ENCODE data around the gene MDGA2. TPM values are rescaled to one million over a fixed set of nuclear protein-coding genes. Genes with fewer than 3 reads are reported as not detected.
"Not testable (repeated sequence)": the region's sequence is repeated elsewhere in the genome, so short reads cannot be mapped to it uniquely, and the experiment has no call there.

MDGA2 gene
- total and polyA plus RNA-seq, 12 donors: 0.05 to 0.15 TPM; not detected in 10

GRCh38 chr14:47259796-47260195 lies 415.6 kb downstream of the MDGA2 start:
- no peaks in the 10 kb centered on the region for H3K4me1 ChIP-seq
- no peak for ATAC-seq
- intact Hi-C loops (cut with DNase I): no loop called here
- DNase-seq: no peak
- H3K36me3 ChIP-seq: no peaks in the 10 kb centered on the region
- WGBS, 2 donors: 68 to 75% methylated on average over 2 of the region's 2 CpGs
- no peak for TF ChIP-seq CTCF (IDR thresholded peaks at IDR 0.05)
- no peaks in the 10 kb centered on the region for H3K9me3 ChIP-seq
- no peak overlapping the region for H3K4me3 ChIP-seq
- no peak overlapping the region for H3K27ac ChIP-seq
- H3K27me3 ChIP-seq: no peaks in the 10 kb centered on the region

- WGBS, 2 donors: 30% methylated on average over 2 of the region's 2 CpGs
- ATAC-seq (no peak), DNase-seq (no peak)
- no peaks in the 10 kb centered on the region for H3K36me3 ChIP-seq
- no peaks in the 10 kb centered on the region for H3K27me3 ChIP-seq
- no peak overlapping the region for H3K4me3 ChIP-seq
- intact Hi-C loops (cut with DNase I): no loop called here
- H3K4me1 ChIP-seq: no peaks in the 10 kb centered on the region
- no peak overlapping the region for H3K27ac ChIP-seq
- H3K9me3 ChIP-seq: peaks cover 0 to 13% (median 0%) of the 10 kb centered on the region in 11 donors
- TF ChIP-seq CTCF (IDR thresholded peaks at IDR 0.05): no peak
Measured at GRCh38 chr14:47257013-47257412, 418.4 kb downstream of the MDGA2 start.

- Histone ChIP-seq H3K36me3 (no peaks in the 10 kb centered on the region), H3K4me3 (no peak overlapping the region), H3K27ac (no peak overlapping the region), H3K9me3 (peaks cover 0 to 13% (median 0%) of the 10 kb centered on the region in 11 donors), H3K4me1 (no peaks in the 10 kb centered on the region), H3K27me3 (no peaks in the 10 kb centered on the region)
- DNase-seq (no peak), ATAC-seq (no peak)
- WGBS, 2 donors: 86 to 93% methylated on average over 4 of the region's 4 CpGs
- intact Hi-C loops (cut with DNase I): no loop called here
- TF ChIP-seq CTCF (IDR thresholded peaks at IDR 0.05): no peak
Measured at GRCh38 chr14:47252802-47253201, 422.6 kb downstream of the MDGA2 start.

GRCh38 chr14:47246367-47246766 lies 429.0 kb downstream of the MDGA2 start:
- Histone ChIP-seq H3K4me1 (no peaks in the 10 kb centered on the region), H3K9me3 (no peaks in the 10 kb centered on the region), H3K36me3 (no peaks in the 10 kb centered on the region), H3K4me3 (no peak overlapping the region), H3K27ac (no peak overlapping the region), H3K27me3 (no peaks in the 10 kb centered on the region)
- TF ChIP-seq CTCF (IDR thresholded peaks at IDR 0.05): no peak
- ATAC-seq: no peak
- intact Hi-C loops (cut with DNase I): no loop called here
- DNase-seq: no peak
- 70 to 78% methylated on average over 1 of the region's 1 CpG for WGBS, 2 donors

- H3K27me3 ChIP-seq; H3K4me3 ChIP-seq; H3K9me3 ChIP-seq; DNase-seq; H3K4me1 ChIP-seq; ATAC-seq; H3K36me3 ChIP-seq; H3K27ac ChIP-seq; intact Hi-C loops (cut with DNase I): not testable (repeated sequence)
- WGBS, 2 donors: 92% methylated on average over 15 to 16 of the region's 18 CpGs
Measured at GRCh38 chr14:47242579-47242978, 432.8 kb downstream of the MDGA2 start.
